Fibroblast of skin of back (primary cell): Measurements from ENCODE around the gene STRADA.
"Not testable (repeated sequence)": the region's sequence is repeated elsewhere in the genome, so short reads cannot be mapped to it uniquely, and the experiment has no call there.

Experiments
- DNase-seq: peaks from one replicate; pipeline ENCODE4 v3.0.0-alpha.2; 2013

STRADA gene

DNA sequence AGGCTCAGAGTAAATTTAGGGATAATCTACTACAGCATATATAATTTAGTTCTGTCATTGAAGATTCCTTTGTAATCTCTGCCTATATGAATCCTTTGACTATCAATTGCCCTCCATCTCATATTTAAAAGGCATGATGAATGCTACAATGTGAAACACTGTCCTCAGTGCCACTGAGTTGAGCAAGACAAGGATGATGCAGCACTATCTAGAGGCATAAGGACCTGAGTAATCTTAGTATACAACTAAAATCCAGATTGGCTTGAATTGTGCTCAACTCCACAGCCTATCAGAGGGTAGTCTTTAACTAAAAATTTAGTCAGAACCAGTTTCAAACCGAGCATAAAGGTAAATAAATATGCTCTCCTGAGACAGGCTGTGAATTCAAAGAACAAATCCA lies 11.6 kb upstream of the STRADA start:
- DNase-seq = no peak

DNA sequence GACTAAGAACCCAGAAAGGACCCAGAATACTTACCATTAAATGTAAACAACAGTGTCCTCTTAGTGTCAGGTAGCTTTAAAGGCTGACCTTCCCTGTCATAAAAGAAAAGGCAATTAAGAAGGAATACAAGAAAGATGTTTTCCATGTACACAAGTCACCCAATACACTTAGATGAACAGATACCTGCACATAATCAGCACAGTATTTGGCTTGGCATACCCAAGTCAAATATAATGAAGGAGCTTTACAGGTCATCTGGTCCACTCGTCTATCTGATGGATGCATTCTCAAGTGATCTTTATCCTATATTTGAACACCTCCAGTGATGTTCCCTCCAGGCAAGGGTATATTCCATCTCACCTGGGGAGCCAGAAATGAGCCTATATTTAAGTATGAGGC lies 11.1 kb upstream of the STRADA start:
- no peak for DNase-seq

DNA sequence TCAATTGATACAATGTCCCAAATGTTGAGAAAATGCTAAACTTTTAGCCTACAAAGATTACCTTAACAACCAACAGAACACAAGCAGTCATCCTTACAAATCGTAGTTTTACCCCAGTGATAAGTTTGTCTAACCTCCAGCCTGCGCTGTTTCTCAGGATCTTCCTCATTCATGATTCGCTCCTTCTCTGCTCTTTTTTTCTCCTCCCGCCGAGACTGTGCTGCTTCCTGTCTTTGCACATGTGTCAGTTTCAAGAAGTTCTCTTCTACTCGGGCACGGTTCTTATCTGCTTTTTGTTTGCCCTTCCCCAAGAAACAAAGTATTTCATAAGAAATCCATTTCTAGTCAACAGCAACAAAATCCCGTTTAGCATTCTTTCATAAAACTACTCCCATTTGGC lies 10.2 kb upstream of the STRADA start:
- DNase-seq = no peak

DNA sequence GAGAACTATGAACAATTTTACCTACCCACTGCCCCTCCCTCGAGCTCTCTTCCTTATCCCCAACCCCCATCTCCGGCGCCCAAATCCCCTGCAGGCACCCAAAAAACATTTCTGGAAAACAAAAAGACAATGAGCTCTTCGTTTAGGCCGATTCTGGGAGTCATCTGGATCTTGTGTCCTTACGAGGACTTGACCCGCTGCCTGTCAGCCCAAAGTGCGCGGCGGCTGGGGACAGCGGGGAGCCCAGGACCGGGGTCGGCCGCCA lies 524 bp downstream of the STRADA start:
- DNase-seq = no peak

DNA sequence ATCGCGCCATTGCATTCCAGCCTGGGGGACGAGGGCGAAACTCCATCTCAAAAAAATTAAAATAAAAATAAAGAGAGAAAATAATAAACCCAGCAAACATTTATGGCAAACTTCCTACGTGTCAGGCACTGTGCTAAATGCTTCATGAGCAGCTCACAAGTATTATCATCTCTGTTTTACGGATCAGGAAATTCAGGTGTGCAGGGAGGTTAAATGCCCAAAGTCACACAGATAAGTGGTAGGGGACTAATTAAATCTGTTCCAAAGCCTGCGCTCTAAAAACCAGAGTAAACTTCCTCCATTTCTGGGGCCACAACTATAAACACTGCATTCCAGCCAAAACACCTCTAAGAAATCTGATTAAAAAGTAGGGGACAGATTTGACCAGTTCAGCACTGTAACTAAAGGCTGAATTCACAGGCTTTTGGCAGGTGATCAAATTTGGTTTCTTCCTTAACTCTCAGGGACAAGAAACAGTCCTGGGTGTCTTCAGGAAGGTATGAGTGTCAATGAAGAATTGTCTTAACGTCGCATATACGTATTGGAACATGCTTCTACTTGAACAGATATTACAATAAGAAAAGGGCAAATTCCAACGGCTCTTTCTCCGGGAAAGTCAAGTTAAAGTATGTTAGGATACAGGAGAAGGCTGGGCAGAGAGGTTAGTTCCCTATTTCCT lies 996 bp downstream of the STRADA start:
- peak; percentile 5 for DNase-seq

DNA sequence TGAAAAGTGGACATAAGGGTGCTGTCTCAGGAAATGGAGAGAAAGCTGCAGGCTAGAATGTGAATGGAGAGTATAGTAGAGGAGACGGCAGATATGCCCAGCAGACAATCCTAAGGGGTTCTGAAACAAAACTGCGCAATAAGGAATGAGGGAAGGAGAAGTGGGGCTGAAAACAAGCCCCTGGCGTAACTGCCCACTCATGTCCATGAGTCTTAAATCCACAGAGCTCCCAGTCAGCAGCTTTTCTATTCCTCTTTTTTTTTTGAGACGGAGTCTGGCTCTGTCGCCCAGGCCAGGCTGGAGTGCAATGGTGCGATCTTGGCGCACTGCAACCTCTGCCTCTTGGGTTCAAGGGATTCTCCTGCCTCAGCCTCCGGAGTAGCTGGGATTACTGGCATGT lies 5.9 kb downstream of the STRADA start:
- DNase-seq = no peak

DNA sequence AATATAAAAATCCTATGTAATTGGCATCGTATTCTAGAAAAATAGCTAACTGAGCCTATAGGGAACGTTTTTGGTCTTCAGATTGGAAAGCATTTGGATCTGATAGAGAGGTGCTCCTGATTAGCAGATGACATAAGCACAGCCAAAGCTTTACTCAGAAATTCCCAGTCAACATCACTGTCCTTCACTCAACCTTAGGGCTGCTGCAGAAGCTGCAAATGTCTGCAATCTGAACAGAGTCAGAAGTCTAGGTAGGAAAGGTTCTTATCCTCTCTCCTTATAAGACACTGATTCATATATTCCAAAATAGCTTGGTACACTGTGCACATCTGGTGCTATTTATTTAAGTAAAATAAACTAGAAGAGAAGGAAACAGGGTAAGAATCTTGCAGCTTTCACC lies 19.2 kb downstream of the STRADA start:
- DNase-seq = no peak

DNA sequence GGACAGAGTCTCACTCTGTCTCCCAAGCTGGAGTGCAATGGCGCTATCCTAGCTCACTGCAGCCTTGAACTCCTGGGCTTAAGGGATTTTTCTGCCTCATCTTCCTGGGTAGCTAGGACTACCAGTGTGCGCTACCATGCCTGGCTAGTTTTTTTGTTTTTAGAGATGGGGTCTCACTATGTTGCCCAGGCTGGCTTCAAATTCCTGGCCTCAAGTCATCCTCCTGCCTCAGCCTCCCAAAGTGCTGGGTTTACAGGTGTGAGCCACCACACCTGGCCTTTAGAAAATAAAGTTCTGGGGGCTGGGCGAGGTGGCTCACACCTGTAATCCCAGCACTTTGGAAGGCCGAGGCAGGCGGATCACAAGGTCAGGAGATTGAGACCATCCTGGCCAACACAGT lies 21.4 kb downstream of the STRADA start:
- DNase-seq = not testable (repeated sequence)

DNA sequence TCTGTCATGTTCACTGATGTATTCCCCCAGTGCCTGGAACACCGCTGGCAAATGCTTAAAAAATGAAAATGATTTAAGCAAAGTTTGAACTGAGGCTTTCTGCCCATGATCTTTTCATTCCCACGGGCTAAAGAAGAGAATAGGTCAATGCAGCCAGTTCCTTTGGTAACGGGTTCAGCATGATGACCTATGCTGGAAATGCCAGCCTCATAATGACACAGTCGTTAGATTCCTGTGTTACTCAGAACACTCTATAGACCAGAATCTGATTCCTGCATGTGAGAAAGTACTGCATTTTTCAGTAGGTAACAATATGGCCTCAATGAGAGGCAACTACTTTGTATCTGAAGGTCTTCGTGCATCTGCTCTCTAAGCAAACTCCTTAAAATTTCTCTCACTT lies 22.6 kb downstream of the STRADA start:
- no peak for DNase-seq

DNA sequence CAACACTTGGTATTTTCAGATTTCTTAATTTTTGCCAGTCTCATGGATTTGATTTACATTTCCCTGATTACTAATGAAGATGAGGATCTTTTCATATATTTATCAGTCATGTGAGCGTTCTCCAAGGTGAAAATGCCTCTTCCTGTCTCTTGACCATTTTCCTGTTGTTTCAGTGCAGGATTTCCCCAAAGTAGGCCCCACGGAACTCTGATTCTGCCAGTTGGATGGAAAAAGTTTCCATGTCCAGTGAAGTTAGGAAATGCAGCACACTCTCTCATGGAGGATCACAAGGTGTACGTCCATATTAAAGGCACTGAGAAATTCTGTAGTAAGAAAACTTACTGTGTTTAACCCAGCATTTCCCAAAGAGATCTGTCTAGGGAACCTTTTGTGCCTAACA lies 25.2 kb downstream of the STRADA start:
- DNase-seq = no peak

DNA sequence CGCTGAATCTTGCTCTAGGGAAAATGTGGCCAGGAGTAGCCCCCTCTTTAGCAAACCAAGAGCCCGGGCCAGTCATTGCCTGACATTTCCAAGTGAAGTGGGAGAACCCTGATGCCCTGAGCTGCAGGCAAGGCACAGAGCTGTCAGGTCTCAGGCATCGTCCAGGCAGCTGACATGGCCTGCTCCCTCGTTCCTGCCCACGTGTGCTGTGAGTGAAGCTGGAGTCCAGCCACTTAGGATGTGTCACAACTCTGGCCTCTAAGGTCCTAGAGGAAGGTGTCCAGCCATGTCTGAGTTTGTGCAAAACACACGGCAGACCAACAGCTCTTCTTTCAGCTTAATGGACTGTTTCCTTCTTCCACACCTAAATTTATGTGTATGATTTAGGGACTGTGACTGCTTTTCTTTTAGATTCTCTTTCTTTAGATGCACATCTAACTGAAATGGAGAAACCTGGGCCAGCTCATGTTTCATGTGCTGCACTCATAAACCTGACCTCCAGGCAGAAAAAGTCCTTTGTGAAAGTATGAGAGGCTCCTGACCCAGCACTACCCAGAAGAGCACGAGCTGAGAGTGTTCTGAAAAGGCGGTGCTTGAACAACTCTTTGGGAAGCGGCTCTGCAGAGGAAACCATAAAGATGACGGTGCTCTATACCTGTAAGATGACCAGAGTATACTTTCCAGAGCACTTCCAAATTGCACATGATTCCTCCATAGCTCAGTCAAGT lies 26.9 kb downstream of the STRADA start:
- DNase-seq = no peak

DNA sequence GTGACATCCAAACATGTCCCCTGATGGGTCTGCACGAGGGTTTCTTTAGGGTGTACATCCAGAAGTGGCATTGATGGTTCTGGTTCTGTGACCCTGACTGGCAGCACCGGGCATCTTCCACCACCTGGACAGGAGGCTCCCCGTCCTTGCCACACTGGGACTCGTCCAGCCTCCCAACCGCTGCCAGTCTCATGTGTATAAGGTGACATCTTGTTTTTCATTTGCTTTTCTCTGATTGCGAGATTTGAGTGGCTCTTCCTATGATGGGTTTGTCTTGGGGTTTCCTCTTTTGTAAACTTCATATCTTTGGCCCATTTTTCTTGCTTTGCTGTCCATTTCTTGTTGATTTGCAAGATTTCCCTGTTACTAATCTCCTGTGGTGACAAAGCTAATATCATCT lies 32.5 kb downstream of the STRADA start:
- DNase-seq = no peak

DNA sequence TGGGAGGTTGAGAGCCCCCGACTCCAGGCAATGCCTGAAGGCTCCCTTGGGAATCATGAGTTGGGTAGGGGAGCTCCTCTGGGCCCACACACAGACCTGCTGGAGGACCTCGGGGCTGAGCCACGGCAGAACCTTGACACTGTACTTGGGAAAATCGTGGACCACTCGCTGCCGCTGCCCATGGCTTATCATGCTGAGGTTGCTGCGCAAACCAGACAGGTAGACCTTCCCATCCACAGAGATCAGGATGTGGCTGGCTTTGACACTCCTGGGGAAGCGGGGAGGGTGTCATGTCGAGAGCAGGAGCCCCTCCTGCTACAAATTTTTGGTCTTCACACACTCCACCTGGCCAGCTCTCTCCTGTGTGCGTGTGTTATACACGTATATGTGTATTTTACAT lies 34.4 kb downstream of the STRADA start:
- no peak for DNase-seq

DNA sequence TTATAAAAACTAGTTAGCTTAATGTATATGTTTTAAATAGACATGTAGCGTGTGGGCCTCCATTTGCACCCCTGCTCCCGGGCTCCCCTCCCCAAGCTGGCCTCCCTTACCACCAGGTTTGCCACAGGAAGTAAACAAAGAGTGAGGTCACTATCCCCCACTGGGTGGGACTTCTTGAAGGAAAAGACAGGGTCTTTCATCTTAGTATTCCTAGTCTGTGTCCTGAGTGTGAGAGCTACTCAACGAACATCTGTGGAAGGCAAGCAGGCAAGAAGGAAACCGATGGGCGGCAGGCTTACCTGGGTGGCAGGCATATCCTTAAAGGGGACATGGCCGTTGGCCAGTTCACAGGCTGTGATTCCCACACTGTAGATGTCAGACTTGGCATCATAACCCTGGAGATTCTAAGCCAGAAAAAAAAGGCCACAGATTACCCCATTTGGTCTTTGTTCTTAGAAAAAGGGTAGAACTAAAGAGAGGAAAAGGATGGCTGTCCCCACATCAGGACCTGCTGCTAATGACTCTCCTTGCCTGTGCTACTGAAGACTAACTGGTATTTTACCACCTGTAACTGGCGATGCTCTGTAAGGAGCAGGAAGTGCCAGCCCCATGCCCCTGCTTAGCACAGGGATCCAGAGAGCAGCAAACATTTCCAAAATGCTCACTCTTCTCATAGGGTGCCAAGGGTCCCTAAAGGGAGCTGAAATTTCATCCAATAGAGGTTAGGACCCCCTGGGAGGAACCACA lies 35.1 kb downstream of the STRADA start:
- DNase-seq = no peak

DNA sequence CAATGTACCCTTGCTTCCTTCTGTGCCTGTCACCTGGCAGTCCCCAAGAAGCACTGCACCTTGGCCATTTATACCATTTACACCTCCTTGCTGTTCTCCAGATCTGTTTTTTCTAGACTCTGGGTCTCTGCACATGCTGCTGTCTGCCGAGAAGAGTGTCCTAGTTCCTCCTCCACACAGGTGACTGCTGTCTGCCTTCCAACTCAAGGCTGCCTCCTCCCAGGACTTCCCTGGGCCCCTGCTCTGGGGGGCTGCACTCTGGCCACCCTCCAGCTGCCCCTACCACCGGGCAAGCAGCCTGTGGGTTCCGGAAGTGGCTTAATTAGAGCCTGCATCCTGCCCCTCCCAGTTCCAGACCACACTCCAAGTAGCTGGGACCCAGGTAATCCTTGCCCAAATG lies 35.9 kb downstream of the STRADA start:
- DNase-seq = no peak

DNA sequence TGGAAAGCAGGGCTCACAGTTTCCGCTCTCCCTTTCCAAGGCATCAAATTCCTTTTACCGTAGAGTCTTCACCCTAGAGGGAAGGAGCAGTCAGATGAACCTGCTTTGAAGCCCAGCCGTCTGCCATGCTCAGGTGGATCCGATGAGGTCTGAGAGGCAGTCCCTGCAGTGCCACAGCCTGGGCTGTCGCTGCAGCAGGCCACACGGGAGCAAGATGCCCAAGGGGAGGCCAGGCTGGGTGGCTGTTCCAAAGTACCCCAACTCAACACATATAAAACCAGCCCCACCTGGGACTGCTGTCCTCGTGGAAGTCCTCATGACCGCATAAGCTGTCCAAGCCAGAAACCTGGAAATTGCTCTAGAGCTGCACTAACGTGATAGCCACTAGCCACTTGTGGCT lies 36.8 kb downstream of the STRADA start:
- DNase-seq = no peak

DNA sequence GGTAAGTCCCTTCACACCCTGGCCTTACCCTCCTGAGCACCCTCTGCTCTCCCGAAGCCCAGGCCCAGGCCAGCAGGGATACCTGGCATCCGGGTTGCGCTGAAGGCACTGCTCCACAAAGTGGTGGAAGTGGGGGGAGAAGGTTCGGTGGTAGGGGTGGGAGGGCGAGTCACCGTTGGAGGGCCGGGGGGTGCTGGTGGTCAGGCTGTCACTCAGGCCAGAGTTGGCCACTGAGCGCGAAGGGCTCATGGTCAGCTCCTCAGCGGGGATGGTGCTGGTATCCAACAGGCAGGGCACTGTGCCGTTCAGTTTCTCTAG lies 37.4 kb downstream of the STRADA start:
- no peak for DNase-seq

DNA sequence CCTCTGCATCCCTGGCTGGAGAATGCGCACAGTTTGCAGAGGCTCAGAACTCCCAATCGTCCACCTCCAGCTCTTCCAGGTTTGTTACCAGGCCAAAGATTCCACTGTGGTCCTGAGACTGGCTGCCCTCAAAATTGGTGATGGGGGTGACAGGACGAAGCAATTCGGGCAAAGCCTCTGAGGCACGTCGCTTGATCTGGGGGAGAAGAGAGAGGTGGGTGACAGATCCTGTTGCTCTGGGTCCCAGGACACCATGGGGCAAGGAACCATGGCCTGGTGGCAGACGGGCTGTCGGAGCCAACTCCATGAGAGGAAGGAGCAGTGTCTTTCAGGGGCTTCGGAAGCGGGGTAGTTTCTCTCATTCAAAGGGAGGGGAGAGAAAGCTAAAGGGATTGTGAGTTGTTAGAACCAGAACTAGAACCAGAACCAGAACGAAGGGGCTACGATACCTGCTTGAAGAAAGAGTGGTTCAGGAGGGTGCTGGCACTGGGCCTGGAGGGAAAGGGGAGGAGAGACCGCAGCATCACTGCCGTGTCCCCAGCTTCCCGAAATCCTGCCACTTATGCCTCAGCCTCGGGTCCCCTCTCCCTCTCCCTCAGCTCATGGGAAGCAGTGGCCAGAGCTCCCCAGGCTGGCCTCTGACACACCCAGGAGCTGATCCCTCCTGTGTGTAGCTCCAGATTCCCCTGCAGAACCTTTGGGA lies 37.9 kb downstream of the STRADA start:
- no peak for DNase-seq

DNA sequence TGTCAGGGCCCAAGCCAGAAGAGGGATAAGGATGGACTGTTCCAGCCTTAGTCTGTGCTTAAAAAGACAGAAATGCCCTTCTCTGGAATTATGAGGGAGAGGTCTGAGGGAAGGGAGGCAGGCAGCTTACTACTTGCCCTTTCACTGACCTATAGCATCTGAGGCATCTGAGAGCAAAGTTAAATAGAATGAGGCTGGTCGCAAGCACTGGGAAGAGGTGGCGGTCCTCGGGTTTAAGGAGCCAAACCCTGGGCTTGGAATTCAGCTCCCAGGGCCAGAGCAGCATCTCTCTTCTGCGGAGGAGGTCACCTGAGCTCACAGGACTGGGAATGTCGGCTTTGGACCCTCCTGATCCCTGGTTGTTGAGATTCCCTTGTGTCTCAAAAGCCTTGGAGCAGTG lies 38.6 kb downstream of the STRADA start:
- DNase-seq = no peak

DNA sequence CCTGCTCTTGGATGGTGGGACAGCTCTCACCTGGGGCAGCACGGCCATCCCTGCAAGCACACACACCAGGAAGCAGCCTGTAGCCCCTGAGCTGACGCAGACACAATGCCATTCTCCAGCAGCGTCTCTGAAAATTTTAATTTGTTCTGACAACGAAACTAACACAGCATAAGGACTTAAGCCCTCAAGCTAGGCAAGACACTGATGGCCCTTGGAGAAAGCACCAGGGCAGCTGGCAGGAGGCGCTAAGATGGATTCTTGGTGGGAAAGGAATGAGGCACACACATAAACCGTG lies 38.9 kb downstream of the STRADA start:
- no peak for DNase-seq

DNA sequence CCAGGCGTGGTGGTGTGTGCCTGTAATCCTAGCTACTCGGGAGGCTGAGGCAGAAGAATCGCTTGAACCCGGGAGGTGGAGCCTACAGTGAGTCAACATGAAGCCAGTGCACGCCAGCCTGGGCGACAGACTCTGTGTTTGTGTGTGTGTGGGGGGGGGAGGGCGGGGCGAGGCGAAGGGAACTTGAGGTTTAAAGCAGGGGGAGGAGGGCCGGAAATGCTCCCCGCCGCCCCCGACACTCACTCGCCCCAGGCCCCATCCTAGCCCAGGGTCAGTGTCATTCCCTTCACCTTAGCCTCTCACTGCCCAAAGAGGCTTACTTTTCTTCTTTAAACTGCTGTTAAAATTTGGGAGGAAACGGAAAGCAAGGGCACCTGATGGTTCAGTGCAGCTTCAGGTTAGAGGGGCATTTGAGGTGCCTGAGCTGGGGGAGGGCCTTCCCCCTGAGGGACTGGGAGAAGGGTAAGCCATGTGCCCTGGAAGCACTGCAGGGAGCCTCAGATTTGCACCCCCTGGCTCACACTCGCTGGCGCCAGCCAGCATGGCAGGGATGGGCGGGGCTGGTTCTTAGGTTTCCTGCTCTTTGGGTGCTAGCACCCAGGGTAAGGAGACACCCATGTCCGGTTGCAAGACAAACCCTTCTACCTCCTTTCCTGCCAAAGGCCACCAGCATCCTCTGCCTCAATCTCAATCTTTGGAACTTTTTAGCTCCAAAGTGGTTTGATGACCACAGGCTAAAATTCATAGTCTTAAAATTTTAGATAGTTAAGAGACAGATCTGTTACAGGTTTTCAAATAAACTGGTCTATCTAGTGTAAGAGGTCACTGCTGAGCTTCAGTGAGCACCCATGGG lies 39.5 kb downstream of the STRADA start:
- DNase-seq = no peak

DNA sequence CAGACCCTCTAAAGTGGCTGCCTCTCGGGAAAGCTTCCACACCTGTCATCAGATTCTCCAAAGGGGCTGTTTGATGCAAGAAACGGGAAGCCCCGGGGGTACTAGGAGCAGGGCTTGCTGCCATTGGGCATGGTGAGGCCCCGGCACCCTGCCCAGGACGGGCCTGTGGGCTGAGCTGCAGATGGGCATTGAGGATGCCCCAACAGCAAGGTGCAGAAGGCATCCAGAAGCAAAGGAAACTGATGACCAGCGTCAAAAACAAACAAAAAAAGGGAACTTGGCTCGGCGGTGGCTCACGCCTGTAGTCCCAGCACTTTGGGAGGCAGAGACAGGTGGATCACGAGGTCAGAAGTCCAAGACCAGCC lies 40.2 kb downstream of the STRADA start:
- DNase-seq = no peak
